HepG2 (cell line): ENCODE data around the gene RPL36. TPM values are rescaled to one million over a fixed set of nuclear protein-coding genes. Genes with fewer than 3 reads are reported as not detected.
A peak's percentile ranks its signal among the peaks of the same experiment; 100 is the strongest.

Experiments
- ASH2L ChIP-seq: fragments of 300-600, 200-600 bp; sonication (generic); IDR thresholded peaks from 2 replicates; pipeline ENCODE4 v1.7.0; 2017; ENCODE audit warnings: low read depth, mild to moderate bottlenecking, moderate library complexity, mixed read lengths, low read length; ENCODE audit not compliant: insufficient read length
- ATF1 ChIP-seq: IDR thresholded peaks from 2 replicates; pipeline ENCODE4 v1.6.1; 2016; ENCODE audit warnings: mild to moderate bottlenecking, control low read depth
- CEBPG ChIP-seq: IDR thresholded peaks from 2 replicates; pipeline ENCODE4 v1.6.1; 2016
- ELF3 ChIP-seq: IDR thresholded peaks from 2 replicates; pipeline ENCODE4 v1.6.1; 2016; ENCODE audit warnings: missing genetic modification reagents, missing compliant biosample characterization
- ETV5 ChIP-seq: IDR thresholded peaks from 2 replicates; pipeline ENCODE4 v1.6.1; 2018; ENCODE audit warnings: missing biosample characterization, missing genetic modification reagents, inconsistent platforms, borderline replicate concordance
- FOXC1 ChIP-seq: sonication (generic); formaldehyde crosslinking; IDR thresholded peaks from 2 replicates; pipeline ENCODE4 v1.8.0; 2022; ENCODE audit warnings: mild to moderate bottlenecking, missing genetic modification reagents, borderline replicate concordance
- HCFC1 ChIP-seq: fragments of 150-350 bp; IDR thresholded peaks from 2 replicates; pipeline ENCODE4 v1.6.1; 2014; ENCODE audit warnings: low read depth, low read length
- KLF16 ChIP-seq, 2 experiments: sonication (generic) in 1 of 2; formaldehyde crosslinking in 1 of 2; IDR thresholded peaks; 2 replicates each; pipeline versions ENCODE4 v1.6.1 to v1.8.0; 2016 to 2023; ENCODE audit warnings: missing genetic modification reagents in 2 of 2, missing compliant biosample characterization in 1 of 2
- KLF6 ChIP-seq: IDR thresholded peaks from 2 replicates; pipeline ENCODE4 v1.8.0; 2016; ENCODE audit warnings: missing biosample characterization, missing genetic modification reagents
- MIER3 ChIP-seq: IDR thresholded peaks from 2 replicates; pipeline ENCODE4 v1.6.1; 2016; ENCODE audit warnings: missing compliant biosample characterization, borderline replicate concordance
- MYC ChIP-seq: sonication (generic); formaldehyde crosslinking; IDR thresholded peaks from 2 replicates; pipeline ENCODE4 v1.9.0; 2021; ENCODE audit warnings: missing genetic modification reagents, borderline replicate concordance
- NR2F1 ChIP-seq, 2 experiments: fragments of 450-650 bp in 1 of 2; formaldehyde crosslinking in 1 of 2; IDR thresholded peaks; 2 replicates each; pipeline versions ENCODE4 v1.5.0 to v1.6.1; 2016 to 2020; ENCODE audit warnings: mild to moderate bottlenecking in 1 of 2, missing compliant biosample characterization in 1 of 2, missing genetic modification reagents in 1 of 2, moderate library complexity in 1 of 2
- SP1 ChIP-seq, 2 experiments: fragments of 450-650 bp in 1 of 2; sonication (generic) in 1 of 2; formaldehyde crosslinking in 1 of 2; IDR thresholded peaks; 2 replicates each; pipeline versions ENCODE4 v1.4.0 to v1.6.1; 2016 to 2020; ENCODE audit warnings: missing genetic modification reagents in 1 of 2
- SUZ12 ChIP-seq: fragments of 150-350 bp; IDR thresholded peaks from 2 replicates; pipeline ENCODE4 v1.6.1; 2014; ENCODE audit warnings: low read depth, low read length
- TGIF2 ChIP-seq: IDR thresholded peaks from 2 replicates; pipeline ENCODE4 v1.6.1; 2016; ENCODE audit warnings: control low read depth, missing compliant biosample characterization
- THRA ChIP-seq: sonication (generic); formaldehyde crosslinking; IDR thresholded peaks from 2 replicates; pipeline ENCODE4 v1.4.0; 2020; ENCODE audit warnings: missing genetic modification reagents, borderline replicate concordance
- ZNF124 ChIP-seq: sonication (generic); formaldehyde crosslinking; IDR thresholded peaks from 2 replicates; pipeline ENCODE4 v1.4.0; 2020; ENCODE audit warnings: missing genetic modification reagents
- ZNF441 ChIP-seq: sonication (generic); formaldehyde crosslinking; IDR thresholded peaks from 2 replicates; pipeline ENCODE4 v1.7.0; 2021; ENCODE audit warnings: missing genetic modification reagents, borderline replicate concordance
- ZNF484 ChIP-seq: sonication (generic); formaldehyde crosslinking; IDR thresholded peaks from 2 replicates; pipeline ENCODE4 v1.5.1; 2020; ENCODE audit warnings: mild to moderate bottlenecking, low read depth, missing genetic modification reagents, borderline replicate concordance
- ZNF546 ChIP-seq: sonication (generic); formaldehyde crosslinking; conservative IDR thresholded peaks from 2 replicates; pipeline ENCODE4 v1.8.1; 2023; ENCODE audit warnings: mild to moderate bottlenecking, missing genetic modification reagents
- ZNF605 ChIP-seq: sonication (generic); formaldehyde crosslinking; IDR thresholded peaks from 2 replicates; pipeline ENCODE4 v1.8.0; 2022; ENCODE audit warnings: mild to moderate bottlenecking, missing genetic modification reagents
- ZNF747 ChIP-seq: sonication (generic); formaldehyde crosslinking; IDR thresholded peaks from 2 replicates; pipeline ENCODE4 v1.8.1; 2023; ENCODE audit warnings: missing genetic modification reagents, mild to moderate bottlenecking, borderline replicate concordance
- polyA plus RNA-seq, 8 experiments: library from polyadenylated mRNA; depleted of rRNA in 3 of 8; stranded (reverse) in 7 of 8; unstranded in 1 of 8; fragments of >200 nt; fragmentation: Illumina TruSeq in 4 of 8; extraction: Trizol in 4 of 8; gene quantifications; 2 replicates each; pipeline versions ENCODE4 v1.2.1 to v1.2.3, GENCODE V29; 2011 to 2016; ENCODE audit warnings: low read depth in 4 of 8, missing spikeins in 1 of 8, mixed read lengths in 1 of 8; ENCODE audit not compliant: insufficient read depth in 1 of 8
- total RNA-seq, 5 experiments: library from RNA; depleted of rRNA; stranded (reverse); fragments of >200 nt; fragmentation: Illumina TruSeq; extraction: Trizol; gene quantifications; 2 replicates each; pipeline ENCODE4 v1.2.3, GENCODE V29; 2016; ENCODE audit warnings: low read depth in 1 of 5
- TF ChIP-seq, protein P1 (sequence below): sonication (generic); formaldehyde crosslinking; IDR thresholded peaks from 2 replicates; pipeline ENCODE4 v1.4.0; 2020; ENCODE audit warnings: mild to moderate bottlenecking, missing genetic modification reagents
- TF ChIP-seq, protein P2 (sequence below): sonication (generic); formaldehyde crosslinking; IDR thresholded peaks from 2 replicates; pipeline ENCODE4 v1.5.1; 2020; ENCODE audit warnings: missing genetic modification reagents, mild to moderate bottlenecking, borderline replicate concordance

The RPL36 gene
- total and polyA plus RNA-seq, 2 of the 13 experiments (the other 11 are each of a cell fraction or from before 2014, with no cell fraction given), result 706 to 740 TPM

DNA sequence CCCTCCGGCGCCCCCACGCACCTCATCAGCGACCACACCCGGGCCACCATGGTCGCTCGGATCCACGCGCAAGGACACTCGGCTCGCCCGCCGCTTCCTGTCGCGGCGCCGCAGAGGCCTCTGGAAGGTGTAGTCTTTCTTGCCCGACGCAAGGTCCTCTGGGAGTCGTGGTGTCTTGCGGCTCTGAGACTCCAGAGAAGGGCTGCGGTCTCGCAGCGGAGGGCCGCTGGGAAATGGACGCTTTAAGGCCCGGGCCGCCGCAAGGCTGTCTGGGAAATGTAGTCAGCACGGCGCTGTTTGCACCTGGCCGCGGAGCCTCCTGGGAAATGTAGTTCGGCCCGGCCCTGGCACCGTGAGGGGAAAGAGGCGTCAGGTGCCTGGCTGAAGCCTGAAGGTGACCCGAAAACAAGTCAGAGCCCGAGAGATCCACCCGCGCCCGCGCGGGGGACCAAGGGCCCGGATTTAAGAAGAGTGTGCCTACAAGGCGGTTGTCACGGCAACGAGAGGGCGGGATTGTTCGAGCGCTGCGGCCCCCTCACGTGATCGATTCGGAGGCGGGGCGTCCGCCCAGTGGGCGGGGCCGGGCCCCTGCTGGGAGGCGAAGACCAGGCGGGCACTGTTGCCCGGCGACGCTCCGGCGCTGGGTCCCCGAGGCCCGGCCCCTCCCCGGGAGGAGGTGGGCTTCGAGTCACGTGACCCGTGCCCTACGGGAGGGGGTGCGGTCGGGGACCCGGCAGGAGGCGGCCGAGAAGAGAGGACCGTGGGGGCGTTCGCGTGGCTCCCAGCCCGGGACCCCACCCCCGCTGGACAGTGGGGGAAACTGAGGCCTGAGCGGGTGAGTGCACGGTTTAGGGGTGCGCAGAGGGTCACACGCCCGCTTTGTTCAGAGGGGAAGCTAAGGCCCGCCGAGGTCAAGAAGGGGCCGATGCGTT is 9.4 kb upstream of the RPL36 start, which contains the start of the genes HSD11B1L and MICOS13 (continued):
- TF ChIP-seq MYC (CRISPR knock-in tag) (peak; percentile 81; the same call in 1 of the 2 replicates), ZNF747 (CRISPR knock-in tag) (peak; percentile 24; the same call in 1 of the 2 replicates), TGIF2 (CRISPR knock-in tag) (peak; percentile 34; the same call in 1 of the 2 replicates), FOXC1 (CRISPR knock-in tag) (peak; percentile 91; the same call in 1 of the 2 replicates), ELF3 (CRISPR knock-in tag) (peak; percentile 39; the same call in 1 of the 2 replicates), KLF16 (CRISPR knock-in tag; IDR thresholded peaks at IDR 0.05) (peak in 1 of 2 experiments; percentile 49; a peak in 2 of 4 replicates), CEBPG (CRISPR knock-in tag) (0 out of 2 replicates have a peak, but pooled peaks have one; percentile 11), THRA (CRISPR knock-in tag) (peak; percentile 43; the same call in 1 of the 2 replicates), NR2F1 (CRISPR knock-in tag; IDR thresholded peaks at IDR 0.05) (0 out of 4 replicates have a peak, but pooled peaks of 1 of the 2 experiments have one; percentile 2), HCFC1 (peak; percentile 96), MIER3 (CRISPR knock-in tag) (peak; percentile 77; the same call in 1 of the 2 replicates), SUZ12 (peak; percentile 94), ZNF546 (CRISPR knock-in tag) (0 out of 2 replicates have a peak, but pooled peaks have one; percentile 74), ZNF441 (0 out of 2 replicates have a peak, but pooled peaks have one; percentile 31), SP1 (IDR thresholded peaks at IDR 0.05) (no peak), SP1 (CRISPR knock-in tag; IDR thresholded peaks at IDR 0.05) (peak; percentile 78), ZNF484 (CRISPR knock-in tag) (no peak), ZNF605 (peak; percentile 77), ETV5 (CRISPR knock-in tag) (peak; percentile 79), ZNF124 (CRISPR knock-in tag) (no peak), ATF1 (CRISPR knock-in tag) (peak; percentile 87), ASH2L (peak; percentile 86), KLF6 (CRISPR knock-in tag) (peak; percentile 80)
- TF ChIP-seq, protein P1, sequence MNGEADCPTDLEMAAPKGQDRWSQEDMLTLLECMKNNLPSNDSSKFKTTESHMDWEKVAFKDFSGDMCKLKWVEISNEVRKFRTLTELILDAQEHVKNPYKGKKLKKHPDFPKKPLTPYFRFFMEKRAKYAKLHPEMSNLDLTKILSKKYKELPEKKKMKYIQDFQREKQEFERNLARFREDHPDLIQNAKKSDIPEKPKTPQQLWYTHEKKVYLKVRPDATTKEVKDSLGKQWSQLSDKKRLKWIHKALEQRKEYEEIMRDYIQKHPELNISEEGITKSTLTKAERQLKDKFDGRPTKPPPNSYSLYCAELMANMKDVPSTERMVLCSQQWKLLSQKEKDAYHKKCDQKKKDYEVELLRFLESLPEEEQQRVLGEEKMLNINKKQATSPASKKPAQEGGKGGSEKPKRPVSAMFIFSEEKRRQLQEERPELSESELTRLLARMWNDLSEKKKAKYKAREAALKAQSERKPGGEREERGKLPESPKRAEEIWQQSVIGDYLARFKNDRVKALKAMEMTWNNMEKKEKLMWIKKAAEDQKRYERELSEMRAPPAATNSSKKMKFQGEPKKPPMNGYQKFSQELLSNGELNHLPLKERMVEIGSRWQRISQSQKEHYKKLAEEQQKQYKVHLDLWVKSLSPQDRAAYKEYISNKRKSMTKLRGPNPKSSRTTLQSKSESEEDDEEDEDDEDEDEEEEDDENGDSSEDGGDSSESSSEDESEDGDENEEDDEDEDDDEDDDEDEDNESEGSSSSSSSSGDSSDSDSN (CRISPR knock-in tag), result 0 out of 2 replicates have a peak, but pooled peaks have one; percentile 22
- TF ChIP-seq, protein P2, sequence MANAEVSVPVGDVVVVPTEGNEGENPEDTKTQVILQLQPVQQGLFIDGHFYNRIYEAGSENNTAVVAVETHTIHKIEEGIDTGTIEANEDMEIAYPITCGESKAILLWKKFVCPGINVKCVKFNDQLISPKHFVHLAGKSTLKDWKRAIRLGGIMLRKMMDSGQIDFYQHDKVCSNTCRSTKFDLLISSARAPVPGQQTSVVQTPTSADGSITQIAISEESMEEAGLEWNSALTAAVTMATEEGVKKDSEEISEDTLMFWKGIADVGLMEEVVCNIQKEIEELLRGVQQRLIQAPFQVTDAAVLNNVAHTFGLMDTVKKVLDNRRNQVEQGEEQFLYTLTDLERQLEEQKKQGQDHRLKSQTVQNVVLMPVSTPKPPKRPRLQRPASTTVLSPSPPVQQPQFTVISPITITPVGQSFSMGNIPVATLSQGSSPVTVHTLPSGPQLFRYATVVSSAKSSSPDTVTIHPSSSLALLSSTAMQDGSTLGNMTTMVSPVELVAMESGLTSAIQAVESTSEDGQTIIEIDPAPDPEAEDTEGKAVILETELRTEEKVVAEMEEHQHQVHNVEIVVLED (CRISPR knock-in tag), result peak; percentile 95
